Type B pancreatic cell (in vitro differentiated cells): ENCODE results near the gene EPOP. TPM values are rescaled to one million over a fixed set of nuclear protein-coding genes. Genes with fewer than 3 reads are reported as not detected.

Experiments used
- DNase-seq: peaks from one replicate; pipeline ENCODE4 v3.0.0; 2021; ENCODE audit warnings: mixed read lengths; ENCODE audit not compliant: unreplicated experiment; ENCODE audit errors: extremely low spot score
- H3K27ac Mint-ChIP-seq: 2 replicates; pipeline ENCODE4 v1.8.0; 2021; ENCODE audit warnings: mild to moderate bottlenecking, mixed read lengths
- H3K27me3 Mint-ChIP-seq: 2 replicates; pipeline ENCODE4 v1.8.0; 2021; ENCODE audit warnings: mixed read lengths
- H3K36me3 Mint-ChIP-seq: 2 replicates; pipeline ENCODE4 v1.8.0; 2021; ENCODE audit warnings: mixed read lengths
- H3K4me1 Mint-ChIP-seq: one replicate; pipeline ENCODE4 v1.8.0; 2021; ENCODE audit warnings: mixed read lengths; ENCODE audit not compliant: unreplicated experiment
- H3K4me3 Mint-ChIP-seq: 2 replicates; pipeline ENCODE4 v1.8.0; 2021; ENCODE audit warnings: mild to moderate bottlenecking, mixed read lengths
- H3K9me3 Mint-ChIP-seq: 2 replicates; pipeline ENCODE4 v1.8.0; 2021; ENCODE audit warnings: mixed read lengths
- total RNA-seq: library from RNA; stranded (reverse); gene quantifications from 2 replicates; pipeline ENCODE4 v1.2.1, GENCODE V29; 2021; ENCODE audit warnings: low replicate concordance
- TF ChIP-seq, protein P1 (sequence below): fragments of 200-600 bp; sonication (generic); conservative IDR thresholded peaks from 2 replicates; pipeline ENCODE4 v1.5.0; 2021; ENCODE audit warnings: antibody characterized with exemption, mild to moderate bottlenecking

The EPOP gene
- total RNA-seq, 1 donor from 2014 or later = 6.2 TPM

DNA sequence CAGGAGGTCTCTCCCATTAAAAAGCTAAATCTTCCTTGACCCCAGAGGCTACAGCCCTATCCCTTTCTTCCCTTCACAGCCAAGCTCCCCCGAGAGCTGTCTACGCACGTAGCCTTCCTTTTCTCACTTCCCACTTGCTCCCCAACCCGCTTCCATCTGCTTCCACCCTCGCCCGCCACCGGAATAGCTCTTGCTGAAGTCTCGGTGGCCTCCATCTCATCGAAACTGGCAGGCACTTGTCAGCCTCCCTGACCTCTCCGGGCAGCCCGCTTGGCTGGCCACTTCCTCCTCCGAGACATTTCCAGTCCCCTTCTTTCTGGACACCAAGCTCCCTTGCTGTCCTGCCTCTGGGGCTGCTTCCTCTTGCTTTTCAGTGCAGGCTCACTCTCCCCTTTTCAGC lies 10.7 kb upstream of the EPOP start:
- Mint-ChIP-seq H3K4me3 (no peak overlapping the region), H3K27me3 (no peaks in the 10 kb centered on the region), H3K36me3 (no peaks in the 10 kb centered on the region)

DNA sequence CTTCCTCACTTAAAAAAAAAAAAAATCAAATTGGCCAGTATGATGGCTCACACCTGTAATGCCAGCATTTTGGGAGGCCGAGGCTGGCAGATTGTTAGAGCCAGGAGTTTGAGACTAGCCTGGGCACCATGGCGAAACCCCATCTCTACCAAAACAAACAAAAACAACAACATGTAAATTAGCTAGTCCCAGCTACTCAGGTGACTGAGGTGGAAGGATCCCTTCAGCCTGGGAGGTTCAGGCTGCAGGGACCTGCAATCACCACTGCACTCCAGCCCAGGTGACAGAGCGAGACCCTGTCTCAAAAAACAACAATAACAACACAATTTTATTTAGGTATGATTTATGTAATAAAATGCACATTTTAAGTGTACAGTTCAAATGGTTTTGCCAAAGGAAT lies 6.3 kb upstream of the EPOP start:
- H3K4me3 Mint-ChIP-seq = no peak overlapping the region
- H3K27ac Mint-ChIP-seq = no peak overlapping the region
- no peaks in the 10 kb centered on the region for H3K9me3 Mint-ChIP-seq
- DNase-seq = no peak
- H3K36me3 Mint-ChIP-seq = no peaks in the 10 kb centered on the region
- peaks cover 4% of the 10 kb centered on the region for H3K27me3 Mint-ChIP-seq
- no peaks in the 10 kb centered on the region for H3K4me1 Mint-ChIP-seq
- TF ChIP-seq, protein P1, sequence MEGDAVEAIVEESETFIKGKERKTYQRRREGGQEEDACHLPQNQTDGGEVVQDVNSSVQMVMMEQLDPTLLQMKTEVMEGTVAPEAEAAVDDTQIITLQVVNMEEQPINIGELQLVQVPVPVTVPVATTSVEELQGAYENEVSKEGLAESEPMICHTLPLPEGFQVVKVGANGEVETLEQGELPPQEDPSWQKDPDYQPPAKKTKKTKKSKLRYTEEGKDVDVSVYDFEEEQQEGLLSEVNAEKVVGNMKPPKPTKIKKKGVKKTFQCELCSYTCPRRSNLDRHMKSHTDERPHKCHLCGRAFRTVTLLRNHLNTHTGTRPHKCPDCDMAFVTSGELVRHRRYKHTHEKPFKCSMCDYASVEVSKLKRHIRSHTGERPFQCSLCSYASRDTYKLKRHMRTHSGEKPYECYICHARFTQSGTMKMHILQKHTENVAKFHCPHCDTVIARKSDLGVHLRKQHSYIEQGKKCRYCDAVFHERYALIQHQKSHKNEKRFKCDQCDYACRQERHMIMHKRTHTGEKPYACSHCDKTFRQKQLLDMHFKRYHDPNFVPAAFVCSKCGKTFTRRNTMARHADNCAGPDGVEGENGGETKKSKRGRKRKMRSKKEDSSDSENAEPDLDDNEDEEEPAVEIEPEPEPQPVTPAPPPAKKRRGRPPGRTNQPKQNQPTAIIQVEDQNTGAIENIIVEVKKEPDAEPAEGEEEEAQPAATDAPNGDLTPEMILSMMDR = no peak

More for the DNA sequence above, 10.7 kb upstream of the EPOP start:
- no peak for DNase-seq
- Mint-ChIP-seq H3K27ac (no peak overlapping the region), H3K9me3 (no peaks in the 10 kb centered on the region), H3K4me1 (no peaks in the 10 kb centered on the region)
- TF ChIP-seq, protein P1 = no peak

DNA sequence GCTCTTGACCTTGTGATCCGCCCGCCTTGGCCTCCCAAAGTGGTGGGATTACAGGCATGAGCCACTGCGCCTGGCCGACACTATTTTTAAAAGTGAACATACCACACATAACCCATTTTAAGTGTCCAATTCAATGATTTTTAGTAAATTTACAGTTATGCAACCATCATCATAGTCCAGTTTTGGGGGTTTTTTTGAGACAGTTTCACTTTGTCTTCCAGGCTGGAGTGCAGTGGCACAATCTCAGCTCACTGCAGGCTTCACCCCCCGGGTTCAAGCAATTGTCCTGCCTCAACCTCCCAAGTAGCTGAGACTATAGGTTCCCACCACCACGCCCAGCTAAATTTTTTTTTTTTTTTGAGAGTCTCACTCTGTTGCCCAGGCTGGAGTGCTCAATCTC lies 3.1 kb upstream of the EPOP start:
- Mint-ChIP-seq H3K36me3 (no peaks in the 10 kb centered on the region), H3K27ac (no peak overlapping the region), H3K9me3 (no peaks in the 10 kb centered on the region), H3K27me3 (peaks cover 20% of the 10 kb centered on the region), H3K4me3 (no peak overlapping the region), H3K4me1 (no peaks in the 10 kb centered on the region)
- TF ChIP-seq, protein P1 = no peak
- DNase-seq = no peak

DNA sequence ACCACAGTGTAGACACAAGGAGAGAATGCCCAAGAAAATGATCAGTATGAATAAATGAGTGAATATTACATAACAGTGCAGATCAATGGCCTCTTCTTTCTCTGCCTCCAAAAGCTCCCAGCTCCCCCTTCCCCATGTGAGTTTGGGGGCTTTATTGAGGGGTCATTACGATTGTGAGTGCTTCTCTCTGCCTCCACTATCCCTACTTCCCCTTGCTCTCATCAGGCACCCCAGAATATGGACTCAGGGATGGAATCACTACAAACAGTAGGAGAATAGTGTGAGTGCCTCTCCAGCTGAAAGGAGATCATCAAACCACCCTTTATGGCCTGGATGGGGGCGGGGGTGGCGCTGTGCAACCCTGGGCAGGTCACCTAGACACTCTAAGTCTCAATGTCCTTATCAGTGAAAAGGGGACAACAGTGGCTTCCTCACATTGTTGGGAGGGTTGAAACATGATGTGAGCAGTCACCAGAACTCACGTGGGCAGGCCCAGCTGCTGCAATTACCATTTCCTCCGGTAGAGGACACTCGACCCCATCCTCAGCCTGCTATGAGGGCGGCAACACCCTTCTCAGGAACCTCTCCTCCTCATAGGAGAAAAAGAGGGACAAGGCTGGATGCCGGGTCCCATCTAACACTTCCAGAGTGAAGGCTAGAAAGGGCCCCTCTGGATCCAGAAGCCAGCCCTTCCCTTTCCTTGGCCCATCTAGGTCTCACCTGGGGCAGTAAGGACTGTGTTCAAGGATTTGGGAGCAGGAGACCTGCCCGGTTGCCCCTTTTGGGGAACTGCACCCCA lies 2.1 kb upstream of the EPOP start:
- Mint-ChIP-seq H3K27ac (peak overlapping the region; percentile 75), H3K9me3 (no peaks in the 10 kb centered on the region), H3K4me3 (peak overlapping the region; percentile 68), H3K4me1 (peaks cover 6% of the 10 kb centered on the region), H3K27me3 (peaks cover 28% of the 10 kb centered on the region), H3K36me3 (no peaks in the 10 kb centered on the region)
- TF ChIP-seq, protein P1 = peak; percentile 88
- peak; percentile 84 for DNase-seq

DNA sequence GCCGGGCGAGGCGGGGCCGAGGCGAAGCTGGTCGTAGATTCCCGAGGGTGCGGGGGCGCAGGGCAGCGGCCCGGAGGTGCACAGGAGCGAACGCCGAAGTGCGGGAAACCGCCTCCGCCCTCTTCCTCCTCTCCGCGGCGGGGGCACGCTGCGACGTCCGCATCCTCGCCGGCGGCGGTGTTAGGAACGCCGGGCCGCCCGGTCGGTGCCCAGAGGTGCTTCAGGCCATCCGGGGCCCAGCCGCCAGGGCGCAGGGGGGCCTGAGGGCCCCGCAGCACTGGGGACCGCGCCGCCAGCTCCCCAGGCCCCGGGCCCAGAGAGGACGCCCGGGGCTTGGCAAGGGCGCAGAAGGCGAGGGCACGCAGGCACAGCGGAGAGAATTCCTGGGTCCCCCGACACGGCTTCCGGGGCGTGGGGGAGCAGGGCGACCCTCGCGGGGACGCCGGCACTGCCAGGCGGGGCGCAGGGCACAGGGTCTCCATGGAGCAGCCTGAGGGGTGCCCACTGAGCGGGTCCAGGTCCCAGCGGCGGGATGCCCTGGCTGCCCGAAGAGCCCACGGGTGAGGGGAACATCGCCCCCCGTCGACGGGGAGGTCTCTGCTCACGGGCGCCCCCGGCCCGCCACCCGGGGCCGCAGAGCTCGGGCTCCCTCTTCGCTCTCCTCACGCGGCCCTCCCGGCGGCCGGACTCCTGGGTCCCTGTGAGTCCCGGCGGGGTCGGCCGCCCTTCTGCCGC lies 576 bp downstream of the EPOP start:
- H3K9me3 Mint-ChIP-seq = no peaks in the 10 kb centered on the region
- no peak overlapping the region for H3K27ac Mint-ChIP-seq
- H3K4me3 Mint-ChIP-seq = no peak overlapping the region
- peaks cover 14% of the 10 kb centered on the region for H3K4me1 Mint-ChIP-seq
- peaks cover 54% of the 10 kb centered on the region for H3K27me3 Mint-ChIP-seq
- H3K36me3 Mint-ChIP-seq = no peaks in the 10 kb centered on the region
- no peak for DNase-seq
- TF ChIP-seq, protein P1 = no peak
